ENCODE data around the gene NLRP9.
A peak's percentile ranks its signal among the peaks of the same experiment; 100 is the strongest.

NLRP9 gene

DNA sequence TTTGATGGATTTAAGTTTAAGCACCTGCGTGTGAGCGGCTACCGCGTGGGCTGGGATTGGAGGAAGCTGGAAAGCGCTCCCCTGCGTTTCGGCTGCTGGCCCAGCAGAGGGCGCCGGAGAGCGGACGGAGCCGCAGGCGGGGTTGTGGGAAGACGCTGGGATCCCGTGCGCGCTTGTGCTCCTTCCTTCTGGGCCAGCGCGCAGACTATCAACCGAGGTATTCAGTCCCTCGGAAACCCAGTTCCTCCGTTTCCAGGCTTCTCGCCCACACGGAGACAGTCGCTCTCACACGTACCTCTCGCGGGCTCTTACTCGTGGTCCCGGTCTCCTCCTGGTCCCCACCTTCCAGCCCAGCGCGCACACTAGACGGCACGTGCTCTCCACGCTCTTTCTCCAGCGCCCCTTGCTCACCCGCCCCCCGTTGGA lies 34.4 kb downstream of the NLRP9 start:
- TF ChIP-seq, protein P1, sequence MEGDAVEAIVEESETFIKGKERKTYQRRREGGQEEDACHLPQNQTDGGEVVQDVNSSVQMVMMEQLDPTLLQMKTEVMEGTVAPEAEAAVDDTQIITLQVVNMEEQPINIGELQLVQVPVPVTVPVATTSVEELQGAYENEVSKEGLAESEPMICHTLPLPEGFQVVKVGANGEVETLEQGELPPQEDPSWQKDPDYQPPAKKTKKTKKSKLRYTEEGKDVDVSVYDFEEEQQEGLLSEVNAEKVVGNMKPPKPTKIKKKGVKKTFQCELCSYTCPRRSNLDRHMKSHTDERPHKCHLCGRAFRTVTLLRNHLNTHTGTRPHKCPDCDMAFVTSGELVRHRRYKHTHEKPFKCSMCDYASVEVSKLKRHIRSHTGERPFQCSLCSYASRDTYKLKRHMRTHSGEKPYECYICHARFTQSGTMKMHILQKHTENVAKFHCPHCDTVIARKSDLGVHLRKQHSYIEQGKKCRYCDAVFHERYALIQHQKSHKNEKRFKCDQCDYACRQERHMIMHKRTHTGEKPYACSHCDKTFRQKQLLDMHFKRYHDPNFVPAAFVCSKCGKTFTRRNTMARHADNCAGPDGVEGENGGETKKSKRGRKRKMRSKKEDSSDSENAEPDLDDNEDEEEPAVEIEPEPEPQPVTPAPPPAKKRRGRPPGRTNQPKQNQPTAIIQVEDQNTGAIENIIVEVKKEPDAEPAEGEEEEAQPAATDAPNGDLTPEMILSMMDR (IDR thresholded peaks at IDR 0.05; ENCODE audit: low read depth, low read length): peak; percentile 71
- H3K4me3 ChIP-seq (ENCODE audit: low read depth, low read length): no peak overlapping the region
- in situ Hi-C loops (cut with HindIII; ENCODE audit: low sequenced_read_pairs): no loop called here
- peak; percentile 11 for DNase-seq (ENCODE audit: low read depth, low spot score)

DNA sequence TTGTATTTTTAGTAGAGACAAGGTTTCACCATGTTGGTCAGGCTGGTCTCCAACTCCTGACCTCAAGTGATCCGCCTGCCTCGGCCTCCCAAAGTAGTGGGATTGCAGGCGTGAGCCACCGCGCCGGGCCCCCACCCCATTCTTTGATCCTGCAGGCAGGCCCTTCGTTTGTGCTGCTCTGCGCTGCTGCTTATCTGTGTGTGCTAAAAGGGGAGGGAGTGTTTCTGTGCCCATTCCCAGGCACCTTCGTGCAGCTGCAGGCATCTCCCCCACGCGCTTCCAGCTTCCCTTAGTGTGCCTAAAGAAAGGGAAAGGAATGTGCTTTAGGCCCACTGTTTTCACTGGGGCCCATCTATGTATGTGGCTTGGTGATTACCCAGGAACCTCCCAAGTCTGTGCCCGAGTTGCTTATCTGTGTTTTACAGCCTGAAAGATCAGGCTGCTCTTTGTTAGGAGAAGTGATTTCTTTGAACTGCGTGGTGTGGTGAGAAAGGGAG lies 36.0 kb downstream of the NLRP9 start:
- TF ChIP-seq, protein P1 (IDR thresholded peaks at IDR 0.05; ENCODE audit: low read depth, low read length): no peak
- in situ Hi-C loops (cut with HindIII; ENCODE audit: low sequenced_read_pairs): no loop called here
- H3K4me3 ChIP-seq (ENCODE audit: low read depth, low read length): no peak overlapping the region
- no peak for DNase-seq (ENCODE audit: low read depth, low spot score)

DNA sequence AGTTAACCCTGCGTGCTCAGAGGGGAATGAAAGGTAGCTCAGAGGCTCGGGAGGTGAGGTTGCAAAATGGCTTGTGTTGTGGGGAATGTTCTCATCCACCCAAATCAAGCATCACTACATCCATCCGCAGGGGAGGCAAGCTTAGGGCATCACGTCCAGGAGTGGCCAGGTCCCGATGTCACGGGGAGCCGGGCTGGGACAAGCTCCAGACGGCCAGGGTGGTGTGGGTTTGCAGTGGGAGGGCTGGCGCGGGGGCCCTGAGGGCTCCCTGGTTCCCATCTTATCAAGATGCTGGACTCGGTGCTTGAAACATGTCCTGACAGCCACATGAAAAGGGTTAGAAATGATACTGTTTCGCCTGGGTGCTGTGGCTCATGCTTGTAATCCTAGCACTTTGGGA lies 37.4 kb downstream of the NLRP9 start:
- no peak for DNase-seq (ENCODE audit: low read depth, low spot score)
- TF ChIP-seq, protein P1 (IDR thresholded peaks at IDR 0.05; ENCODE audit: low read depth, low read length): no peak
- in situ Hi-C loops (cut with HindIII; ENCODE audit: low sequenced_read_pairs): no loop called here
- no peak overlapping the region for H3K4me3 ChIP-seq (ENCODE audit: low read depth, low read length)

DNA sequence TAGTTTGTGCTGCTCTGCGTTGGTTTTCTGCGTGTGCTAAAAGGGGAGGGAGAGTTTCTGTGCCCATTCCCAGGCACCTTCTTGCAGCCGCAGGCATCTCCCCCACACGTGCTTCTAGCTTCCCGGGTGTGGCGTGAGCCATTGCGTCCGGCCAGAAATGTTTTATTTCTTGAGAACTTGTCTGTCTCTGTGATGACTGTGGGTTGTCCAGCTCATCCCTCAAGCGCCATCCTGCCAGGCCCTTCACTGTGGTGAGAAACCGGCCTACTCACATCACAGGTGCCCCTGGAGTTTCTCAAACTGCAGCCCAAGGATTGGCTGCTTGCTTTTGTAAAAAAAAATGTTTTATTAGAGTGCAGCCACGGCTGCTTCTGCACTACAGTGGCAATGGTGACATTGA lies 39.0 kb downstream of the NLRP9 start:
- H3K4me3 ChIP-seq (ENCODE audit: low read depth, low read length): no peak overlapping the region
- TF ChIP-seq, protein P1 (IDR thresholded peaks at IDR 0.05; ENCODE audit: low read depth, low read length): no peak
- in situ Hi-C loops (cut with HindIII; ENCODE audit: low sequenced_read_pairs): no loop called here
- DNase-seq (ENCODE audit: low read depth, low spot score): no peak

DNA sequence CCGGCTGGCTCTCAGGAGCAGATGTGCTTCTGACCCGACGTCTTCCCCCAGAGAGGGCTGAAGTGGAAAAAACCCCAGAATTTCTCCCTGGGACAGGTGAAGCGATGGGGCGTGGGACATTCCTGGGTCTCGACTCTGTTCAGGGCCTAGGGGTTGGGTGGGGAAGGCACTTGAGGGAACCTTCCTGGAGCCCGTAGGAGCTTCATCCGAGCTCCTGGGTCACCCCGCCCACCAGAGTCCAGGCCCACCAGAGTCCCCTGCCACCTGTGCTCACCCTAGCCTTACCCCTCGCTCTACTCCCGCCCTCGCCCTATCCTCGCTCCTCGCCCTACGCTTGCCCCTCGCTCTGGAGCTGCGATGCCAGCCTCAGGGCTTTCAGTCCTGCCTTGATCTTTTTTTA lies 39.9 kb downstream of the NLRP9 start:
- in situ Hi-C loops (cut with HindIII; ENCODE audit: low sequenced_read_pairs): no loop called here
- no peak overlapping the region for H3K4me3 ChIP-seq (ENCODE audit: low read depth, low read length)
- TF ChIP-seq, protein P1 (IDR thresholded peaks at IDR 0.05; ENCODE audit: low read depth, low read length): no peak
- DNase-seq (ENCODE audit: low read depth, low spot score): no peak

DNA sequence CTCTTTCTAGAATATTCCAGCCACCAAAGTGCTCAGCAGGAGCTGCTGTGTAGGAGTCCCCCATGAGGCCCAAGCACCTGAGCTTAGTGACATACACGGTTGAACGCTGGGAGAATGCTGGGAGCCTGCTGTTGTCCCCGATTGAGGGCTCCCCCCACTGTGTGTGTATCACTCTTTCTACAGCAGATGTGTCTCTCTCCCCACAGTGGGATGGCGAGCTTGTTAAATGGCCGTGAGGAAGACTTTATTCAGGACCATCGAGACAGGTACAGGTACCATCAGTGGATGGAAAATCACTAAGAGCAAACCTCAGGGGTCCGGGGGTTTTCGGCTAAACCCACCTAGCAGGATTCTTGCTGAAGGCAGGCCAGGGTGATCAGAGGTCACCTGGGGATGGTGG lies 40.5 kb downstream of the NLRP9 start:
- TF ChIP-seq, protein P1 (IDR thresholded peaks at IDR 0.05; ENCODE audit: low read depth, low read length): no peak
- no peak overlapping the region for H3K4me3 ChIP-seq (ENCODE audit: low read depth, low read length)
- in situ Hi-C loops (cut with HindIII; ENCODE audit: low sequenced_read_pairs): no loop called here
- no peak for DNase-seq (ENCODE audit: low read depth, low spot score)

DNA sequence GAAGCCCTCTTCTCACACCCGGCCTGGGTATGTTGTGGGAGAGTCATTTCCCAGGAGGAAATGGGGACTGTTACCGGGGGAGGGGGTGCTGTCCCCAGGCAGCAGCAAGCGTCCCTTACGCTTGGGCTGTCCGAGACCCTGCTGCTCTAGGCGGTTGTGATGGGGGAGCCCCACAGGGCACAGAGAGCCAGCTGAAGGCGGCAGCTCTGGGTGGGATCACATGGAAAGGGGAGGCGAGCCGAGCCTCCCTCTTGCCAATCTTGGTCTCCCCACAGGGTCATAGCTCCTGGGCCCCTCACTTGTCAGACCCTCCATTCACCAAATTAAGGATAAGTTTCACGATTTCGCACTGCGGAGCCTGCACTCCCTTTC lies 41.1 kb downstream of the NLRP9 start:
- in situ Hi-C loops (cut with HindIII; ENCODE audit: low sequenced_read_pairs): no loop called here
- TF ChIP-seq, protein P1 (IDR thresholded peaks at IDR 0.05; ENCODE audit: low read depth, low read length): no peak
- DNase-seq (ENCODE audit: low read depth, low spot score): no peak
- no peak overlapping the region for H3K4me3 ChIP-seq (ENCODE audit: low read depth, low read length)
